WTC11 (cell line): ENCODE results near the gene ARF5. TPM values are rescaled to one million over a fixed set of nuclear protein-coding genes. Genes with fewer than 3 reads are reported as not detected.

Experiments used
- ATAC-seq: fragments of 200-7000 bp; cut with Tn5 transposase; 2 replicates; pipeline ENCODE4 v1.10.0; 2021; ENCODE audit warnings: mild to moderate bottlenecking, moderate library complexity
- CTCF ChIA-PET: fragments of 300-600 bp; sonication (Branson Sonifier 250); formaldehyde crosslinking; loops from one replicate; lab custom pipeline; 2021; ENCODE audit warnings: antibody characterized with exemption; lab: Charles Lee
- POLR2A ChIA-PET: fragments of 350-600 bp; sonication (Branson Sonifier 250); formaldehyde crosslinking; loops from one replicate; lab custom pipeline; 2021; ENCODE audit warnings: antibody characterized with exemption; lab: Charles Lee
- DNase-seq: peaks from one replicate; pipeline ENCODE4 v3.0.0; 2021; ENCODE audit warnings: low spot score
- H3K27ac Mint-ChIP-seq: 2 replicates; pipeline ENCODE4 v1.8.0; 2021; ENCODE audit warnings: mixed read lengths
- H3K27me3 Mint-ChIP-seq: 2 replicates; pipeline ENCODE4 v1.8.0; 2021; ENCODE audit warnings: low read depth, mild to moderate bottlenecking, moderate library complexity, mixed read lengths
- H3K36me3 Mint-ChIP-seq: 2 replicates; pipeline ENCODE4 v1.8.0; 2021; ENCODE audit warnings: mixed read lengths
- H3K4me1 Mint-ChIP-seq: 2 replicates; pipeline ENCODE4 v1.8.0; 2022; ENCODE audit warnings: mixed read lengths
- H3K4me3 Mint-ChIP-seq: 2 replicates; pipeline ENCODE4 v1.8.0; 2021; ENCODE audit warnings: mild to moderate bottlenecking, moderate library complexity, mixed read lengths
- H3K9me3 Mint-ChIP-seq: 2 replicates; pipeline ENCODE4 v1.8.0; 2021; ENCODE audit warnings: mixed read lengths
- HMGA2 ChIP-seq: fragments of 250-450 bp; sonication (Bioruptor Pico); IDR thresholded peaks from 2 replicates; pipeline ENCODE4 v1.4.0; 2021; ENCODE audit warnings: mild to moderate bottlenecking, moderate library complexity
- IRF2 ChIP-seq: sonication (generic); formaldehyde crosslinking; IDR thresholded peaks from 2 replicates; pipeline ENCODE4 v1.8.0; 2022; ENCODE audit warnings: low read depth, missing genetic modification reagents, borderline replicate concordance
- JAZF1 ChIP-seq: fragments of 250-450 bp; sonication (Bioruptor Pico); IDR thresholded peaks from 2 replicates; pipeline ENCODE4 v1.9.0; 2021; ENCODE audit warnings: moderate library complexity, mild to moderate bottlenecking, inconsistent platforms
- JUN ChIP-seq: sonication (generic); formaldehyde crosslinking; IDR thresholded peaks from 2 replicates; pipeline ENCODE4 v1.8.0; 2023; ENCODE audit warnings: mild to moderate bottlenecking, missing genetic modification reagents
- KAT7 ChIP-seq: sonication (generic); formaldehyde crosslinking; IDR thresholded peaks from 2 replicates; pipeline ENCODE4 v1.8.1; 2023; ENCODE audit warnings: missing genetic modification reagents, mild to moderate bottlenecking, borderline replicate concordance
- NR2C2 ChIP-seq: sonication (generic); formaldehyde crosslinking; IDR thresholded peaks from 2 replicates; pipeline ENCODE4 v1.8.0; 2022; ENCODE audit warnings: mild to moderate bottlenecking, missing genetic modification reagents
- PRRX2 ChIP-seq: fragments of 250-450 bp; sonication (Bioruptor Pico); IDR thresholded peaks from 2 replicates; pipeline ENCODE4 v1.8.0; 2021; ENCODE audit warnings: mild to moderate bottlenecking
- SMAD3 ChIP-seq: sonication (generic); formaldehyde crosslinking; IDR thresholded peaks from 2 replicates; pipeline ENCODE4 v1.8.0; 2022; ENCODE audit warnings: missing genetic modification reagents, mild to moderate bottlenecking, borderline replicate concordance
- TCF7 ChIP-seq: sonication (generic); formaldehyde crosslinking; IDR thresholded peaks from 2 replicates; pipeline ENCODE4 v1.8.0; 2022; ENCODE audit warnings: mild to moderate bottlenecking, low read depth, missing genetic modification reagents, moderate library complexity
- ZNF317 ChIP-seq: sonication (generic); formaldehyde crosslinking; IDR thresholded peaks from 2 replicates; pipeline ENCODE4 v1.8.1; 2023; ENCODE audit warnings: low read depth, mild to moderate bottlenecking, moderate library complexity, missing genetic modification reagents, borderline replicate concordance
- total RNA-seq: library from RNA; stranded (reverse); gene quantifications from 3 replicates; pipeline ENCODE4 v1.2.3, GENCODE V29; 2021
- TF ChIP-seq, protein P1 (sequence below): fragments of 250-450 bp; sonication (Bioruptor Pico); IDR thresholded peaks from 2 replicates; pipeline ENCODE4 v1.9.0; 2021; ENCODE audit warnings: mild to moderate bottlenecking
- TF ChIP-seq, protein P2 (sequence below): sonication (generic); formaldehyde crosslinking; IDR thresholded peaks from 2 replicates; pipeline ENCODE4 v1.8.1; 2023; ENCODE audit warnings: mild to moderate bottlenecking, missing genetic modification reagents, borderline replicate concordance
- TF ChIP-seq, protein P3 (sequence below): sonication (generic); formaldehyde crosslinking; IDR thresholded peaks from 2 replicates; pipeline ENCODE4 v1.8.1; 2023; ENCODE audit warnings: mild to moderate bottlenecking, missing genetic modification reagents, moderate library complexity
- TF ChIP-seq, protein P4 (sequence below): fragments of 250-450 bp; sonication (Bioruptor Pico); IDR thresholded peaks from 2 replicates; pipeline ENCODE4 v1.9.0; 2021; ENCODE audit warnings: mild to moderate bottlenecking, borderline replicate concordance
- TF ChIP-seq, protein P5 (sequence below): sonication (generic); formaldehyde crosslinking; IDR thresholded peaks from 2 replicates; pipeline ENCODE4 v1.8.0; 2022; ENCODE audit warnings: mild to moderate bottlenecking, missing genetic modification reagents
- TF ChIP-seq, protein P6 (sequence below): sonication (generic); formaldehyde crosslinking; IDR thresholded peaks from 2 replicates; pipeline ENCODE4 v1.8.1; 2023; ENCODE audit warnings: mild to moderate bottlenecking, missing genetic modification reagents, moderate library complexity
- TF ChIP-seq, protein P7 (sequence below): sonication (generic); formaldehyde crosslinking; IDR thresholded peaks from 2 replicates; pipeline ENCODE4 v1.8.0; 2022; ENCODE audit warnings: missing genetic modification reagents

Gene ARF5
- total RNA-seq, 1 experiment from 2014 or later: 167 TPM

DNA sequence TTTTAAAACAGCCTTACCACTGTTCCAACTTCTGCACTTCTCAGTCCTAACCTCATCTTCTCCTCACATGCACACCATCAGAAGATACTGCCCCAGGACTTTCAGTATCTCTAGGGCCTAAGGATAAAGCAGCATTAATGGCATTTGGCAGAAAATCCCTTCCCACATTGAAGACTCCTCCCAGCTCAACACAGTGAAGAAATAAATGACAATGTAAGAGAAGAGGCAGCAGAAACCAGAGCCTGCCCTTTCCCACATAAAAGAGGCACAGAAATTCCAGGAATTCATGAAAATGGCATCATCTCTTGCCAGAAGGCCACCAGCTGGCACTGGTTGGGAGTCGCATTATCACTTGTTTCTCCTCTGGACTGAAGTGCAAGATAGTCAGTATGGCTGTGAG lies 6.5 kb upstream of the ARF5 start (continued):
- TF ChIP-seq, protein P1, sequence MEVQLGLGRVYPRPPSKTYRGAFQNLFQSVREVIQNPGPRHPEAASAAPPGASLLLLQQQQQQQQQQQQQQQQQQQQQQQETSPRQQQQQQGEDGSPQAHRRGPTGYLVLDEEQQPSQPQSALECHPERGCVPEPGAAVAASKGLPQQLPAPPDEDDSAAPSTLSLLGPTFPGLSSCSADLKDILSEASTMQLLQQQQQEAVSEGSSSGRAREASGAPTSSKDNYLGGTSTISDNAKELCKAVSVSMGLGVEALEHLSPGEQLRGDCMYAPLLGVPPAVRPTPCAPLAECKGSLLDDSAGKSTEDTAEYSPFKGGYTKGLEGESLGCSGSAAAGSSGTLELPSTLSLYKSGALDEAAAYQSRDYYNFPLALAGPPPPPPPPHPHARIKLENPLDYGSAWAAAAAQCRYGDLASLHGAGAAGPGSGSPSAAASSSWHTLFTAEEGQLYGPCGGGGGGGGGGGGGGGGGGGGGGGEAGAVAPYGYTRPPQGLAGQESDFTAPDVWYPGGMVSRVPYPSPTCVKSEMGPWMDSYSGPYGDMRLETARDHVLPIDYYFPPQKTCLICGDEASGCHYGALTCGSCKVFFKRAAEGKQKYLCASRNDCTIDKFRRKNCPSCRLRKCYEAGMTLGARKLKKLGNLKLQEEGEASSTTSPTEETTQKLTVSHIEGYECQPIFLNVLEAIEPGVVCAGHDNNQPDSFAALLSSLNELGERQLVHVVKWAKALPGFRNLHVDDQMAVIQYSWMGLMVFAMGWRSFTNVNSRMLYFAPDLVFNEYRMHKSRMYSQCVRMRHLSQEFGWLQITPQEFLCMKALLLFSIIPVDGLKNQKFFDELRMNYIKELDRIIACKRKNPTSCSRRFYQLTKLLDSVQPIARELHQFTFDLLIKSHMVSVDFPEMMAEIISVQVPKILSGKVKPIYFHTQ (CRISPR knock-in tag): no peak

DNA sequence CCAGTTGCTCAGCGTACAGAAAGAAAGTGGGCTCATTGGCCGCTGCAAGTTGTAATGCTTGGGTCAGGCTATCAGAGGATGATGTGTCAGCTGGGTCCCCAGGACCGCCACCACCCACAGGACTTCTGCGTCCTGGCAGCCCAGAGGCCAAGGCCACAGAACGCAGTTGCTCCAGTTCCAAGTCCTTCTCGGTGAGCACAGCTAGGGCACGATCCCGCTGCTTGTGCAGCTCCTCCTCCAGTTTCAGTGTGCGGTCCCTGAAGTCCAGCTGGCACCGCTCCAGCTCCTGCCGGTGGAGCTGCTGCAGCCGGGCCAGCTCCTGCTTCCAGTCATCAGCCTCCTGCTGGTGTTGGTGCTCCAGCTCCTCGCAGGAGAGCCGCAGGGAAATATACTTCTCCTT lies 5.8 kb upstream of the ARF5 start:
- peaks cover 19% of the 10 kb centered on the region for H3K36me3 Mint-ChIP-seq
- CTCF ChIA-PET: interaction anchor here (1.0 kb wide), 1 partner anchor 77 kb away, joined by 4 read pairs; no protein-coding TSS in a partner anchor
- H3K9me3 Mint-ChIP-seq: no peaks in the 10 kb centered on the region
- peaks cover 22% of the 10 kb centered on the region for H3K4me1 Mint-ChIP-seq
- H3K27ac Mint-ChIP-seq: no peak overlapping the region
- ATAC-seq: no peak
- POLR2A ChIA-PET: interaction anchor here (0.8 kb wide), 1 partner anchor 102 kb away, joined by 3 read pairs; no protein-coding TSS in a partner anchor
- H3K27me3 Mint-ChIP-seq: peaks cover 19% of the 10 kb centered on the region
- no peak for DNase-seq
- H3K4me3 Mint-ChIP-seq: no peak overlapping the region
- TF ChIP-seq NR2C2 (CRISPR knock-in tag): no peak
- no peak for TF ChIP-seq HMGA2
- TF ChIP-seq, protein P2, sequence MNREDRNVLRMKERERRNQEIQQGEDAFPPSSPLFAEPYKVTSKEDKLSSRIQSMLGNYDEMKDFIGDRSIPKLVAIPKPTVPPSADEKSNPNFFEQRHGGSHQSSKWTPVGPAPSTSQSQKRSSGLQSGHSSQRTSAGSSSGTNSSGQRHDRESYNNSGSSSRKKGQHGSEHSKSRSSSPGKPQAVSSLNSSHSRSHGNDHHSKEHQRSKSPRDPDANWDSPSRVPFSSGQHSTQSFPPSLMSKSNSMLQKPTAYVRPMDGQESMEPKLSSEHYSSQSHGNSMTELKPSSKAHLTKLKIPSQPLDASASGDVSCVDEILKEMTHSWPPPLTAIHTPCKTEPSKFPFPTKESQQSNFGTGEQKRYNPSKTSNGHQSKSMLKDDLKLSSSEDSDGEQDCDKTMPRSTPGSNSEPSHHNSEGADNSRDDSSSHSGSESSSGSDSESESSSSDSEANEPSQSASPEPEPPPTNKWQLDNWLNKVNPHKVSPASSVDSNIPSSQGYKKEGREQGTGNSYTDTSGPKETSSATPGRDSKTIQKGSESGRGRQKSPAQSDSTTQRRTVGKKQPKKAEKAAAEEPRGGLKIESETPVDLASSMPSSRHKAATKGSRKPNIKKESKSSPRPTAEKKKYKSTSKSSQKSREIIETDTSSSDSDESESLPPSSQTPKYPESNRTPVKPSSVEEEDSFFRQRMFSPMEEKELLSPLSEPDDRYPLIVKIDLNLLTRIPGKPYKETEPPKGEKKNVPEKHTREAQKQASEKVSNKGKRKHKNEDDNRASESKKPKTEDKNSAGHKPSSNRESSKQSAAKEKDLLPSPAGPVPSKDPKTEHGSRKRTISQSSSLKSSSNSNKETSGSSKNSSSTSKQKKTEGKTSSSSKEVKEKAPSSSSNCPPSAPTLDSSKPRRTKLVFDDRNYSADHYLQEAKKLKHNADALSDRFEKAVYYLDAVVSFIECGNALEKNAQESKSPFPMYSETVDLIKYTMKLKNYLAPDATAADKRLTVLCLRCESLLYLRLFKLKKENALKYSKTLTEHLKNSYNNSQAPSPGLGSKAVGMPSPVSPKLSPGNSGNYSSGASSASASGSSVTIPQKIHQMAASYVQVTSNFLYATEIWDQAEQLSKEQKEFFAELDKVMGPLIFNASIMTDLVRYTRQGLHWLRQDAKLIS (CRISPR knock-in tag): no peak
- TF ChIP-seq, protein P3, sequence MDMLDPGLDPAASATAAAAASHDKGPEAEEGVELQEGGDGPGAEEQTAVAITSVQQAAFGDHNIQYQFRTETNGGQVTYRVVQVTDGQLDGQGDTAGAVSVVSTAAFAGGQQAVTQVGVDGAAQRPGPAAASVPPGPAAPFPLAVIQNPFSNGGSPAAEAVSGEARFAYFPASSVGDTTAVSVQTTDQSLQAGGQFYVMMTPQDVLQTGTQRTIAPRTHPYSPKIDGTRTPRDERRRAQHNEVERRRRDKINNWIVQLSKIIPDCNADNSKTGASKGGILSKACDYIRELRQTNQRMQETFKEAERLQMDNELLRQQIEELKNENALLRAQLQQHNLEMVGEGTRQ: no peak
- no peak for TF ChIP-seq PRRX2 (CRISPR knock-in tag)
- TF ChIP-seq, protein P4, sequence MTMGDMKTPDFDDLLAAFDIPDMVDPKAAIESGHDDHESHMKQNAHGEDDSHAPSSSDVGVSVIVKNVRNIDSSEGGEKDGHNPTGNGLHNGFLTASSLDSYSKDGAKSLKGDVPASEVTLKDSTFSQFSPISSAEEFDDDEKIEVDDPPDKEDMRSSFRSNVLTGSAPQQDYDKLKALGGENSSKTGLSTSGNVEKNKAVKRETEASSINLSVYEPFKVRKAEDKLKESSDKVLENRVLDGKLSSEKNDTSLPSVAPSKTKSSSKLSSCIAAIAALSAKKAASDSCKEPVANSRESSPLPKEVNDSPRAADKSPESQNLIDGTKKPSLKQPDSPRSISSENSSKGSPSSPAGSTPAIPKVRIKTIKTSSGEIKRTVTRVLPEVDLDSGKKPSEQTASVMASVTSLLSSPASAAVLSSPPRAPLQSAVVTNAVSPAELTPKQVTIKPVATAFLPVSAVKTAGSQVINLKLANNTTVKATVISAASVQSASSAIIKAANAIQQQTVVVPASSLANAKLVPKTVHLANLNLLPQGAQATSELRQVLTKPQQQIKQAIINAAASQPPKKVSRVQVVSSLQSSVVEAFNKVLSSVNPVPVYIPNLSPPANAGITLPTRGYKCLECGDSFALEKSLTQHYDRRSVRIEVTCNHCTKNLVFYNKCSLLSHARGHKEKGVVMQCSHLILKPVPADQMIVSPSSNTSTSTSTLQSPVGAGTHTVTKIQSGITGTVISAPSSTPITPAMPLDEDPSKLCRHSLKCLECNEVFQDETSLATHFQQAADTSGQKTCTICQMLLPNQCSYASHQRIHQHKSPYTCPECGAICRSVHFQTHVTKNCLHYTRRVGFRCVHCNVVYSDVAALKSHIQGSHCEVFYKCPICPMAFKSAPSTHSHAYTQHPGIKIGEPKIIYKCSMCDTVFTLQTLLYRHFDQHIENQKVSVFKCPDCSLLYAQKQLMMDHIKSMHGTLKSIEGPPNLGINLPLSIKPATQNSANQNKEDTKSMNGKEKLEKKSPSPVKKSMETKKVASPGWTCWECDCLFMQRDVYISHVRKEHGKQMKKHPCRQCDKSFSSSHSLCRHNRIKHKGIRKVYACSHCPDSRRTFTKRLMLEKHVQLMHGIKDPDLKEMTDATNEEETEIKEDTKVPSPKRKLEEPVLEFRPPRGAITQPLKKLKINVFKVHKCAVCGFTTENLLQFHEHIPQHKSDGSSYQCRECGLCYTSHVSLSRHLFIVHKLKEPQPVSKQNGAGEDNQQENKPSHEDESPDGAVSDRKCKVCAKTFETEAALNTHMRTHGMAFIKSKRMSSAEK: no peak
- no peak for TF ChIP-seq ZNF317 (CRISPR knock-in tag)
- TF ChIP-seq, protein P5, sequence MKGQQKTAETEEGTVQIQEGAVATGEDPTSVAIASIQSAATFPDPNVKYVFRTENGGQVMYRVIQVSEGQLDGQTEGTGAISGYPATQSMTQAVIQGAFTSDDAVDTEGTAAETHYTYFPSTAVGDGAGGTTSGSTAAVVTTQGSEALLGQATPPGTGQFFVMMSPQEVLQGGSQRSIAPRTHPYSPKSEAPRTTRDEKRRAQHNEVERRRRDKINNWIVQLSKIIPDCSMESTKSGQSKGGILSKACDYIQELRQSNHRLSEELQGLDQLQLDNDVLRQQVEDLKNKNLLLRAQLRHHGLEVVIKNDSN (CRISPR knock-in tag): no peak
- TF ChIP-seq JAZF1 (CRISPR knock-in tag): no peak
- TF ChIP-seq IRF2: no peak
- TF ChIP-seq, protein P6, sequence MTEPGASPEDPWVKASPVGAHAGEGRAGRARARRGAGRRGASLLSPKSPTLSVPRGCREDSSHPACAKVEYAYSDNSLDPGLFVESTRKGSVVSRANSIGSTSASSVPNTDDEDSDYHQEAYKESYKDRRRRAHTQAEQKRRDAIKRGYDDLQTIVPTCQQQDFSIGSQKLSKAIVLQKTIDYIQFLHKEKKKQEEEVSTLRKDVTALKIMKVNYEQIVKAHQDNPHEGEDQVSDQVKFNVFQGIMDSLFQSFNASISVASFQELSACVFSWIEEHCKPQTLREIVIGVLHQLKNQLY (CRISPR knock-in tag): no peak
- TF ChIP-seq, protein P7, sequence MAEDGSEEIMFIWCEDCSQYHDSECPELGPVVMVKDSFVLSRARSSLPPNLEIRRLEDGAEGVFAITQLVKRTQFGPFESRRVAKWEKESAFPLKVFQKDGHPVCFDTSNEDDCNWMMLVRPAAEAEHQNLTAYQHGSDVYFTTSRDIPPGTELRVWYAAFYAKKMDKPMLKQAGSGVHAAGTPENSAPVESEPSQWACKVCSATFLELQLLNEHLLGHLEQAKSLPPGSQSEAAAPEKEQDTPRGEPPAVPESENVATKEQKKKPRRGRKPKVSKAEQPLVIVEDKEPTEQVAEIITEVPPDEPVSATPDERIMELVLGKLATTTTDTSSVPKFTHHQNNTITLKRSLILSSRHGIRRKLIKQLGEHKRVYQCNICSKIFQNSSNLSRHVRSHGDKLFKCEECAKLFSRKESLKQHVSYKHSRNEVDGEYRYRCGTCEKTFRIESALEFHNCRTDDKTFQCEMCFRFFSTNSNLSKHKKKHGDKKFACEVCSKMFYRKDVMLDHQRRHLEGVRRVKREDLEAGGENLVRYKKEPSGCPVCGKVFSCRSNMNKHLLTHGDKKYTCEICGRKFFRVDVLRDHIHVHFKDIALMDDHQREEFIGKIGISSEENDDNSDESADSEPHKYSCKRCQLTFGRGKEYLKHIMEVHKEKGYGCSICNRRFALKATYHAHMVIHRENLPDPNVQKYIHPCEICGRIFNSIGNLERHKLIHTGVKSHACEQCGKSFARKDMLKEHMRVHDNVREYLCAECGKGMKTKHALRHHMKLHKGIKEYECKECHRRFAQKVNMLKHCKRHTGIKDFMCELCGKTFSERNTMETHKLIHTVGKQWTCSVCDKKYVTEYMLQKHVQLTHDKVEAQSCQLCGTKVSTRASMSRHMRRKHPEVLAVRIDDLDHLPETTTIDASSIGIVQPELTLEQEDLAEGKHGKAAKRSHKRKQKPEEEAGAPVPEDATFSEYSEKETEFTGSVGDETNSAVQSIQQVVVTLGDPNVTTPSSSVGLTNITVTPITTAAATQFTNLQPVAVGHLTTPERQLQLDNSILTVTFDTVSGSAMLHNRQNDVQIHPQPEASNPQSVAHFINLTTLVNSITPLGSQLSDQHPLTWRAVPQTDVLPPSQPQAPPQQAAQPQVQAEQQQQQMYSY (CRISPR knock-in tag): no peak
- no peak for TF ChIP-seq KAT7 (CRISPR knock-in tag)
- TF ChIP-seq TCF7: no peak
- TF ChIP-seq SMAD3: no peak
- no peak for TF ChIP-seq JUN
